OCI-LY7 (cell line): ENCODE results near the gene CCDC81.

Experiments
- EZH2phosphoT487 ChIP-seq: fragments of 200-600 bp; sonication (generic); IDR thresholded peaks from 2 replicates; pipeline ENCODE4 v1.6.1; 2018; ENCODE audit warnings: low read depth, borderline replicate concordance, mild to moderate bottlenecking, mixed run types, antibody characterized with exemption, low read length, moderate library complexity, mixed read lengths
- TF ChIP-seq, protein P1 (sequence below): fragments of 200-600 bp; sonication (generic); conservative IDR thresholded peaks from 2 replicates; pipeline ENCODE4 v1.5.1; 2014; ENCODE audit warnings: mild to moderate bottlenecking, antibody characterized with exemption, low read length, moderate library complexity, mixed read lengths

DNA sequence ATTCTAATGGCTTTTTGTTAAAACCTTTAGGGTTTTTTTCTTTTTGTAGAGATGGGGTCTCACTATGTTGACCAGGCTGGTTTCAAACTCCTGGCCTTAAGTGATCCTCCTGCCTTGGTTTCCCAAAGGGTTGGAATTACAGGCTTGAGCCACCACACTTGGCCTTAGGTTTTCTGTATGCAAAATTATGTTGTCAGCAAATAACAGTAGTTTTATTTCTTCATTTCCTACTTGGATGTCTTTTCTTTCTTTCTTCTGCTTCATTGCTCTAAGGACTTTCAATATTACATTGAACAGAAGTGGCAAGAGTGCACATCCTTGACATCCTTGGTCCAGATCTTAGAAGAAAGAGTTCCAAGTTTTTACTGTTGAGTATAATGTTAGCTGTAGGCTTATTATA, 52.8 kb downstream of the CCDC81 start:
- TF ChIP-seq, protein P1, sequence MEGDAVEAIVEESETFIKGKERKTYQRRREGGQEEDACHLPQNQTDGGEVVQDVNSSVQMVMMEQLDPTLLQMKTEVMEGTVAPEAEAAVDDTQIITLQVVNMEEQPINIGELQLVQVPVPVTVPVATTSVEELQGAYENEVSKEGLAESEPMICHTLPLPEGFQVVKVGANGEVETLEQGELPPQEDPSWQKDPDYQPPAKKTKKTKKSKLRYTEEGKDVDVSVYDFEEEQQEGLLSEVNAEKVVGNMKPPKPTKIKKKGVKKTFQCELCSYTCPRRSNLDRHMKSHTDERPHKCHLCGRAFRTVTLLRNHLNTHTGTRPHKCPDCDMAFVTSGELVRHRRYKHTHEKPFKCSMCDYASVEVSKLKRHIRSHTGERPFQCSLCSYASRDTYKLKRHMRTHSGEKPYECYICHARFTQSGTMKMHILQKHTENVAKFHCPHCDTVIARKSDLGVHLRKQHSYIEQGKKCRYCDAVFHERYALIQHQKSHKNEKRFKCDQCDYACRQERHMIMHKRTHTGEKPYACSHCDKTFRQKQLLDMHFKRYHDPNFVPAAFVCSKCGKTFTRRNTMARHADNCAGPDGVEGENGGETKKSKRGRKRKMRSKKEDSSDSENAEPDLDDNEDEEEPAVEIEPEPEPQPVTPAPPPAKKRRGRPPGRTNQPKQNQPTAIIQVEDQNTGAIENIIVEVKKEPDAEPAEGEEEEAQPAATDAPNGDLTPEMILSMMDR: no peak
- no peak for TF ChIP-seq EZH2phosphoT487
